Bronchial epithelial cell (primary cell): ENCODE measurements around the gene ARHGAP8. TPM values are rescaled to one million over a fixed set of nuclear protein-coding genes. Genes with fewer than 3 reads are reported as not detected.
A peak's percentile ranks its signal among the peaks of the same experiment; 100 is the strongest.

Source experiments
- DNase-seq: peaks from one replicate; pipeline ENCODE4 v3.0.0-alpha.2; 2010; ENCODE audit warnings: low read depth
- FAIRE-seq: peaks from 2 replicates; lab custom pipeline; 2011; peaks lifted over from hg19 to GRCh38; lab: Jason Lieb, UNC
- H3K27me3 ChIP-seq: 2 replicates; pipeline ENCODE4 v1.5.1; 2011; ENCODE audit warnings: low read length; ENCODE audit not compliant: control insufficient read depth, insufficient read depth
- H3K36me3 ChIP-seq: 2 replicates; pipeline ENCODE4 v1.5.1; 2011; ENCODE audit warnings: low read length; ENCODE audit not compliant: control insufficient read depth, insufficient read depth
- H3K4me3 ChIP-seq: 2 replicates; pipeline ENCODE4 v1.5.1; 2011; ENCODE audit warnings: mild to moderate bottlenecking, low read depth, low read length, control low read depth
- total RNA-seq: library from RNA; depleted of rRNA; stranded (reverse); fragments of >200 nt; gene quantifications from 2 replicates; pipeline ENCODE4 v1.2.1, GENCODE V29; 2014
- TF ChIP-seq, protein P1 (sequence below): IDR thresholded peaks from 2 replicates; pipeline ENCODE4 v1.5.1; 2011; ENCODE audit warnings: mild to moderate bottlenecking, moderate library complexity, low read length, control low read depth, inconsistent platforms; ENCODE audit not compliant: insufficient read depth, severe bottlenecking

ARHGAP8 gene
- total RNA-seq, 1 donor from 2014 or later = 15.0 TPM

DNA sequence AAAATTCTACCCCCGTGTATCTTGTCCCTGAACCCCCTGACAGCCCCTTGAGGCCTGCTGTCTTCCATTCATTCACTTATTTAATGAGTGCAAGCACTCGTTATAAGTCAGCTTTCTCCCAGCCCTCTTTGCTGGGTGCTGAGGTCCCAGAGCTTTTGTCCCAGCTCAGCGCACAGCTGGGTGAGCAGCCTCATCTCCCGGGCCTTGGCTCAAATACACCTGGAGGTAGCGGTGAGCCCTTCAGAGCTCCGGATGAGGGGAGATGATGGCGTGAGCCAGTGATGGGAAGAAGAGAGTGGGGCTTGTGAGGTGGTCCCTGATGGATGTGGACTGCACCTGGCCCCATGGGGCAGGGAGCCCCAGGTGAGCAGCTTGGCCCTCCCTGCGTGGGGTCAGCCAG lies 18.1 kb upstream of the ARHGAP8 start:
- DNase-seq (no peak), FAIRE-seq (no peak)
- no peak overlapping the region for H3K4me3 ChIP-seq
- H3K36me3 ChIP-seq = peaks cover 1% of the 10 kb centered on the region
- H3K27me3 ChIP-seq = no peaks in the 10 kb centered on the region
- TF ChIP-seq, protein P1, sequence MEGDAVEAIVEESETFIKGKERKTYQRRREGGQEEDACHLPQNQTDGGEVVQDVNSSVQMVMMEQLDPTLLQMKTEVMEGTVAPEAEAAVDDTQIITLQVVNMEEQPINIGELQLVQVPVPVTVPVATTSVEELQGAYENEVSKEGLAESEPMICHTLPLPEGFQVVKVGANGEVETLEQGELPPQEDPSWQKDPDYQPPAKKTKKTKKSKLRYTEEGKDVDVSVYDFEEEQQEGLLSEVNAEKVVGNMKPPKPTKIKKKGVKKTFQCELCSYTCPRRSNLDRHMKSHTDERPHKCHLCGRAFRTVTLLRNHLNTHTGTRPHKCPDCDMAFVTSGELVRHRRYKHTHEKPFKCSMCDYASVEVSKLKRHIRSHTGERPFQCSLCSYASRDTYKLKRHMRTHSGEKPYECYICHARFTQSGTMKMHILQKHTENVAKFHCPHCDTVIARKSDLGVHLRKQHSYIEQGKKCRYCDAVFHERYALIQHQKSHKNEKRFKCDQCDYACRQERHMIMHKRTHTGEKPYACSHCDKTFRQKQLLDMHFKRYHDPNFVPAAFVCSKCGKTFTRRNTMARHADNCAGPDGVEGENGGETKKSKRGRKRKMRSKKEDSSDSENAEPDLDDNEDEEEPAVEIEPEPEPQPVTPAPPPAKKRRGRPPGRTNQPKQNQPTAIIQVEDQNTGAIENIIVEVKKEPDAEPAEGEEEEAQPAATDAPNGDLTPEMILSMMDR = no peak

DNA sequence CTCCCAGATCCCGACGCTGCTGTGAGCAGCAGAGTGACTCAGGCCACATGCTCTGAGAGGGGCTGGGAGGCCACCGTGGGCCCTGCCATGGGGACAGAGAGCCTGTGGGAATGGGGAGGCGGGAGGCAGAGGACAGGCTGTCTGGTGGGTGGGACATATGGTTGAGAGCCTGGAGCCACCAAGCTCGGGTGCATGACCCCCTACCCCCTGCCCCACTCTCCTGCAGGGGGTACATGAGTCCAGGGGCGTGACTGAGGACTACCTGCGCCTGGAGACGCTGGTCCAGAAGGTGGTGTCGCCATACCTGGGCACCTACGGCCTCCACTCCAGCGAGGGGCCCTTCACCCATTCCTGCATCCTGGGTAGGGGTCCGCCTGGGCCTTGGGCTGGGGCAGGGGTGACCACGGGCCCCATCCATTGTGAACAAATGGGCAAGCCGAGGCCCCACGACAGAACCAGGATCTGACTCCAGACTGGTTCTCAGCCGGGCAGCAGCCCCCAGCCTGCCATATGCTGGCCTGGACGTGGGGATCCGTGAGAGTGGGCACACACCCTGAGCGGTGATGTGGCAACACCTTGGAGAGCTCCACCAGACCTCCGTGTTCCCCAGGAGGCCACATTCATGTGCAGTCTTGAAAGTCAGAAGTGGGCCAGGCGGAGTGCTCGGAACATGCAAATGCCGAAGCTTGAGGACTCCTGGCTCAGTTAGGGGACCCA lies 17.4 kb upstream of the ARHGAP8 start:
- Histone ChIP-seq H3K27me3 (no peaks in the 10 kb centered on the region), H3K36me3 (peaks cover 1% of the 10 kb centered on the region), H3K4me3 (no peak overlapping the region)
- FAIRE-seq (no peak), DNase-seq (no peak)
- TF ChIP-seq, protein P1 = no peak

DNA sequence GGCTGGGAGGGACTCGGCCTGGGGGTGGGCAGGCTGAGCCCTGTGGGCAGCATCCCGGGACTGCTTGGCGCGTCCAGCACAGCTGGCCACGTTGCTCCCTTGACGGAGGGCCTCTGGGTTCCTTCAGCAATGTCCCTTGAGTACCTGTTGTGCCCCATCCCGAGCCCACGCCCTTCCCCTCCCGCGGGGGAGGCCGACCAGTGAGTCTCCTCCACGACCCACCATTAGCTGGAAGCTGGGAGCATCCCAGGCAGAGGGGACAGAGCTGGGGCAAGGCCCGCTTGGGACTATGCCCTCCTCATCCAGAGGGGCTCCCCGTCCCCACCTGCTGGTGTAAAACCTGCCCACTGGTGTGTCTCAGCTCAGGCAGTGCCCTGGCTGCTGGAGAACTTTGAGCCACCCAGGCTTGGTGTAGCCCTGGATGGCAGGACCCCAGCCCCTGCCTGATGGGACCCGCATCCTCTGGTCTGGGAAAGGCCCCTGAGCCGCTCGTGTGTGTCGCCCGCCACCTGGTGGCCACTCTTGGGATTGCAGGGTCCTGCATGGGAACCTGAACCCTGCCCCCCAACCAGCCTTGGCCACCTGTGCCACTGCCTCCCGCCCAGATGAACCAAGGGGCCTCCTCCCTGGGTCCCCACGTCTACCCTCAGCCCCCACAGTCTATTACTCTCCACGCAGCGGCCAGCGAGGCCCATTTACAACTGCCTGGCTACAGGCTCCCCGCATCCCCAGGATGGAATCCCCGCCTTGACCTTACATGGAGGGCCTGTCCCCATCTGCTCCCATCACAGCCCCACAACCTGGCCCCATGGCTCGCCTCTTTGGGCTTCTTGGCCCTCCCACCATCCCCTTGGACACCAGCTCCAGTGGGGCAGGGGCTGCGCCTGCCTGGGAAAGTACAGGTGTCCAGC lies 16.6 kb upstream of the ARHGAP8 start:
- peaks cover 1% of the 10 kb centered on the region for H3K36me3 ChIP-seq
- no peaks in the 10 kb centered on the region for H3K27me3 ChIP-seq
- no peak overlapping the region for H3K4me3 ChIP-seq
- TF ChIP-seq, protein P1 = peak; percentile 95
- FAIRE-seq = no peak
- no peak for DNase-seq

DNA sequence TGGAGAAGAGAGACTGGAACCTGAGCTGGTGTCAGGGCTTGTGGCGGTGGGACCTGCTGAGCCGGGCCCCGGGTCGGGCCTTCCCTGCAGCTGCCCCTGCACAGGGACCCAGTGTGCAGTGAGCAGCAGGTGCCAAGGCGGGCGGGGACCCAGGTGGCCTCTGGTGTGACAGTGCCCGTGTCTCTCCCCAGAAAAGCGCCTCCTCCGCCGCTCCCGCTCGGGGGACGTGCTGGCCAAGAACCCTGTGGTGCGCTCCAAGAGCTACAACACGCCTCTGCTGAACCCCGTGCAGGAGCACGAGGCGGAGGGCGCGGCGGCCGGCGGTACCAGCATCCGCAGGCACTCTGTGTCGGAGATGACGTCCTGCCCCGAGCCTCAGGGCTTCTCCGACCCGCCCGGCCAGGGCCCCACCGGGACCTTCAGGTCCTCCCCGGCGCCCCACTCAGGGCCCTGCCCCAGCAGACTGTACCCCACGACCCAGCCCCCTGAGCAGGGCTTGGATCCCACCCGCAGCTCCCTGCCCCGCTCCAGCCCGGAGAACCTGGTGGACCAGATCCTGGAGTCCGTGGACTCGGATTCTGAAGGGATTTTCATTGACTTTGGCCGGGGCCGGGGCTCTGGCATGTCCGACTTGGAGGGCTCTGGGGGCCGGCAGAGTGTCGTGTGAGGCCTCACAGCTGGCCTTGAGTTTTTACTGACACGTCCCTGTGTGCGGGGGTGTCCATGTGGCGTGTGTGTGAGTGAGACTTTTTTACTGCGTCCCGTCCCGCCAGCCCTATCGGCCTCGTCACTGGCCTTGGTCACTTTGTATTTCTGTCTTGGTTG lies 15.6 kb upstream of the ARHGAP8 start:
- no peak for DNase-seq
- TF ChIP-seq, protein P1 = no peak
- no peak overlapping the region for H3K4me3 ChIP-seq
- H3K36me3 ChIP-seq = no peaks in the 10 kb centered on the region
- no peak for FAIRE-seq
- no peaks in the 10 kb centered on the region for H3K27me3 ChIP-seq

DNA sequence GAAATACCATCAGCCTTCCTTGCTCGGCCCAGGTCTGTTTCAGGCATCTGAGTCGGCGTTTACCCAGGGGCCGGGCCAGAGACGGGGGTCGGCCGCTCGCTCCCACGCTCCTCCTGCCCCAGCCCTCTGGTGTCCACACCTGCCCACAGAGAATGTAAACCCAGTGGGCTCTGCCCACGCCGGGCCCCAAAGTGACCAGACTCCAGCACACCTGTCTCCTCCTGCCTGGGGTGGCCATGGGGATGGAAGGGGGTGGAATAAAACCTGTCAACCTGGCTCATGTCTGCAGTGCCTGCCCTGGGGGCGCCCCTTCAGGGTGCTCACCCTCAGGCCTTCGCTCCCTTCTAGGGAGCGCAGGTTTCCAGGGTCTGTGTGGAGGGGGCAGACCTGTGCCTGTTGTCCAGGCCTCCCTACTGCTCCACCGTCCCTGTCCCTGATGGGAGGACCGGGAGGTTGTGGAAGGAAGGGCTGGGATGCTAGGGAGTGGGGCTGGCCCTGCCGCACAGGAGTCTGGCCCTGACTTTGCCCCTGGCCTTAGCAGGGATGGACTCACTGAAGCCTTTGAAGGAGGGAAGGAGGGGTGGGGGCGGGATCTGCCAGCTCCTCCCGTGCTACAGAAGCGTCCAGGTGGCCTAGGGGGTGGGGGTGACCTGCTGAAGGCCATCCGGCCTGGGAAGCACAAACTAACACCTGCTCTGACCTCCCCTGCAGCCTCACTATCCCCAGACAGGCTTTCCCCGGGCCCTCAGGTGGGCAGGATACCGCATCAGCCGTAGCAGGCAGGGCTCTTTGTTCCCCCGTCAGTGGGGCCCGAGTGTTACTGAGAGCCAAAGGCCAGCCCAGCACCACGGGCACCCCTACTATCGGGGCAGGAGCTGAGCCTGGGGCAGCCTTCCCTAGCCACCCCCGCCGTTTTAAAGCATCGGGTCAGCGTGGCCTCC lies 14.7 kb upstream of the ARHGAP8 start:
- FAIRE-seq = no peak
- Histone ChIP-seq H3K36me3 (no peaks in the 10 kb centered on the region), H3K4me3 (no peak overlapping the region), H3K27me3 (no peaks in the 10 kb centered on the region)
- DNase-seq = no peak
- TF ChIP-seq, protein P1 = no peak
